ENCODE results near the gene GLTP.

GRCh38 chr12:109868182-109869051, 11.9 kb downstream of the GLTP start:
- TF ChIP-seq ATF2 (CRISPR knock-in tag; IDR thresholded peaks at IDR 0.05; ENCODE audit: borderline replicate concordance, low read depth) (no peak), TEAD1 (CRISPR knock-in tag; IDR thresholded peaks at IDR 0.05) (no peak), NR2C2 (CRISPR knock-in tag; IDR thresholded peaks at IDR 0.05) (no peak), E2F4 (CRISPR knock-in tag; IDR thresholded peaks at IDR 0.05; ENCODE audit: borderline replicate concordance, low read depth) (no peak), FOXP4 (CRISPR knock-in tag; IDR thresholded peaks at IDR 0.05) (no peak), ZNF425 (CRISPR knock-in tag; conservative IDR thresholded peaks at IDR 0.05) (no peak), JUN (CRISPR knock-in tag; IDR thresholded peaks at IDR 0.05) (no peak), FOXK1 (CRISPR knock-in tag; IDR thresholded peaks at IDR 0.05) (no peak), MAX (CRISPR knock-in tag; IDR thresholded peaks at IDR 0.05) (no peak), SMAD4 (CRISPR knock-in tag; IDR thresholded peaks at IDR 0.05) (no peak), ZNF317 (CRISPR knock-in tag; IDR thresholded peaks at IDR 0.05; ENCODE audit: borderline replicate concordance, low read depth) (no peak)
- TF ChIP-seq, protein P1, sequence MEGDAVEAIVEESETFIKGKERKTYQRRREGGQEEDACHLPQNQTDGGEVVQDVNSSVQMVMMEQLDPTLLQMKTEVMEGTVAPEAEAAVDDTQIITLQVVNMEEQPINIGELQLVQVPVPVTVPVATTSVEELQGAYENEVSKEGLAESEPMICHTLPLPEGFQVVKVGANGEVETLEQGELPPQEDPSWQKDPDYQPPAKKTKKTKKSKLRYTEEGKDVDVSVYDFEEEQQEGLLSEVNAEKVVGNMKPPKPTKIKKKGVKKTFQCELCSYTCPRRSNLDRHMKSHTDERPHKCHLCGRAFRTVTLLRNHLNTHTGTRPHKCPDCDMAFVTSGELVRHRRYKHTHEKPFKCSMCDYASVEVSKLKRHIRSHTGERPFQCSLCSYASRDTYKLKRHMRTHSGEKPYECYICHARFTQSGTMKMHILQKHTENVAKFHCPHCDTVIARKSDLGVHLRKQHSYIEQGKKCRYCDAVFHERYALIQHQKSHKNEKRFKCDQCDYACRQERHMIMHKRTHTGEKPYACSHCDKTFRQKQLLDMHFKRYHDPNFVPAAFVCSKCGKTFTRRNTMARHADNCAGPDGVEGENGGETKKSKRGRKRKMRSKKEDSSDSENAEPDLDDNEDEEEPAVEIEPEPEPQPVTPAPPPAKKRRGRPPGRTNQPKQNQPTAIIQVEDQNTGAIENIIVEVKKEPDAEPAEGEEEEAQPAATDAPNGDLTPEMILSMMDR (IDR thresholded peaks at IDR 0.05): no peak

Data from WTC11 (cell line).